LNCaP clone FGC (cell line): Measurements from ENCODE around the gene DYRK1A.
A peak's percentile ranks its signal among the peaks of the same experiment; 100 is the strongest.

Experiments
- DNase-seq: peaks from one replicate; pipeline ENCODE4 v3.0.0-alpha.2; 2011; ENCODE audit warnings: low read depth
- H3K4me3 ChIP-seq: 2 replicates; pipeline ENCODE4 v1.5.1; 2011; ENCODE audit warnings: mild to moderate bottlenecking, low read depth, low read length, control low read depth
- TF ChIP-seq, protein P1 (sequence below): IDR thresholded peaks from 2 replicates; pipeline ENCODE4 v1.5.1; 2012; ENCODE audit warnings: mild to moderate bottlenecking; ENCODE audit not compliant: control insufficient read depth, insufficient read depth; ENCODE audit errors: extremely low read depth

DYRK1A gene

GRCh38 chr21:37462087-37462861, 95.7 kb downstream of the DYRK1A start:
- TF ChIP-seq, protein P1, sequence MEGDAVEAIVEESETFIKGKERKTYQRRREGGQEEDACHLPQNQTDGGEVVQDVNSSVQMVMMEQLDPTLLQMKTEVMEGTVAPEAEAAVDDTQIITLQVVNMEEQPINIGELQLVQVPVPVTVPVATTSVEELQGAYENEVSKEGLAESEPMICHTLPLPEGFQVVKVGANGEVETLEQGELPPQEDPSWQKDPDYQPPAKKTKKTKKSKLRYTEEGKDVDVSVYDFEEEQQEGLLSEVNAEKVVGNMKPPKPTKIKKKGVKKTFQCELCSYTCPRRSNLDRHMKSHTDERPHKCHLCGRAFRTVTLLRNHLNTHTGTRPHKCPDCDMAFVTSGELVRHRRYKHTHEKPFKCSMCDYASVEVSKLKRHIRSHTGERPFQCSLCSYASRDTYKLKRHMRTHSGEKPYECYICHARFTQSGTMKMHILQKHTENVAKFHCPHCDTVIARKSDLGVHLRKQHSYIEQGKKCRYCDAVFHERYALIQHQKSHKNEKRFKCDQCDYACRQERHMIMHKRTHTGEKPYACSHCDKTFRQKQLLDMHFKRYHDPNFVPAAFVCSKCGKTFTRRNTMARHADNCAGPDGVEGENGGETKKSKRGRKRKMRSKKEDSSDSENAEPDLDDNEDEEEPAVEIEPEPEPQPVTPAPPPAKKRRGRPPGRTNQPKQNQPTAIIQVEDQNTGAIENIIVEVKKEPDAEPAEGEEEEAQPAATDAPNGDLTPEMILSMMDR, result no peak
- no peak overlapping the region for H3K4me3 ChIP-seq
- no peak for DNase-seq

DNA sequence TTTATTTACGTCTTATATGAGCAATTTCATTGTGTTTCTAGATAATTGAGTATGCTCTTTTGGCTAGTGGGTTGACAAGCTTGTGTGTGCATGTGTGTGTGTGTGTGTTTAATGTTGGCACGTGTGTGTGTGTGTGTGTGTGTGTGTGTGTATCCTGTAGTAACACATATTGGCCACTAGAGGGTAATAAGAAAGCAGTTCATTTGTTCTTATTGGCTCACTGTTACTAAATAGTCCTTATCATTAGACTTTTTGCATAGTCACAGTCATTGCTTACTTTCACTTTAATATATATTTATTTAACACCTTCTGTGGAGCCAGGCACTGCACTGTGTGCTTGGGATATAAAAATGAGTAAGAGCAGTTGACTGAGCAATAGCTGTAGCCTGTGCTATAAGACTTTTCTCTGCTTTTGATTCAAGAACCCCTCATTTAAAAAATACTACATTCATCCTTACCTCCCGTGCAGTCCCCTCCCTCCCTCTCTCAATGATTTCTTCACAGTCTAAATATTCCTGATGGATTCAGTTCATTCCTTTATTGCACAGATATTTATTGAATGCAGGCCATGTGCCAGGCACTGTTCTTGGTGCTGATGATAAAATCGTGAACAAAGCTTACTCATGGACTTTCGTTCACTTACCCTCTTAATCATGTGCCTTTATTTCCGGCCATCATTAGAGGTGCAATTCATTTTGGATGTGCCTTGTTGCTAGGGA, 96.7 kb downstream of the DYRK1A start:
- TF ChIP-seq, protein P1, result peak; percentile 54
- peak; percentile 56 for DNase-seq
- peak overlapping the region; percentile 37 for H3K4me3 ChIP-seq

GRCh38 chr21:37467082-37467481, 100.5 kb downstream of the DYRK1A start:
- TF ChIP-seq, protein P1, result no peak
- no peak overlapping the region for H3K4me3 ChIP-seq
- DNase-seq, result no peak

- TF ChIP-seq, protein P1, result no peak
- no peak for DNase-seq
- H3K4me3 ChIP-seq, result no peak overlapping the region
Measured at GRCh38 chr21:37468909-37469308, 102.3 kb downstream of the DYRK1A start.

DNA sequence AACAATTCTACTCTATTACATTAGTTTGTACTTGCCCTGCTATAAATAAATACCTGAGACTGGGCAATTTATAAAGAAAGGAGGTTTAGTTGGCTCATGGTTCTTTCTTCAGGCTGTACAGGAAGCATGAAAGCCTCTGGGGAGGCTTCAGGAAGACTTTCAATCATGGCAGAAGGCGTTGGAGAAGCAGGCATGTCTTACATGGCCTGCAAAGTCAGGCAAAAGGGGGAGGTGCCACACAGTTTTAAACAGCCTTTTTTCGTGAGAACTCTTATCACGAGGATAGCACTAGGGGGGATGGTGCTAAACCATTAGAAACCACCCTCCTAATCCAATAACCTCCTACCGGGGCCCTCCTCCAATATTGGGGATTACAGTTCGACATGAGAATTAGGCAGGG, 102.9 kb downstream of the DYRK1A start:
- TF ChIP-seq, protein P1, result no peak
- no peak for DNase-seq
- no peak overlapping the region for H3K4me3 ChIP-seq

- H3K4me3 ChIP-seq, result no peak overlapping the region
- no peak for DNase-seq
- TF ChIP-seq, protein P1, result no peak
Measured at GRCh38 chr21:37472581-37472980, 106.0 kb downstream of the DYRK1A start.

DNA sequence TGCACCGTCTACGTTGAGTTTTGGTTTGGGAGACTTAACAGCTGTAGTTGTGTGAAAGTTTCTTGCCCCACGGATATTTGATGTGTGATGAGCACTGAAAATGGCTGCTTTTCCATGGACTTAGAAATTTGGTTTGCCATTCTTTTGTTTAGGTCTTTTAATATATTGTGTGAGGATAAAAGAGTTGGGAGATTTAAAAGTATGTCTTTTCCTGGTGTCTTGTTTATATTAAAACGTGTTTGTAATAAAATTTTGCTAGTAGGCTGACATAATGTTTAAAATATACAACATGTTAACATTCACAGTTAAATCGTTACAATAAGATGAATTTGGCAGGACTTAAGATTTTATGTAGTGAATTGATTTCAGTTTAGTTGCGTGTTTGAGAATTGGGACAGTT, 106.9 kb downstream of the DYRK1A start:
- TF ChIP-seq, protein P1, result no peak
- no peak for DNase-seq
- no peak overlapping the region for H3K4me3 ChIP-seq
